Measurements from ENCODE around the gene CLMN. TPM values are rescaled to one million over a fixed set of nuclear protein-coding genes. Genes with fewer than 3 reads are reported as not detected.
A peak's percentile ranks its signal among the peaks of the same experiment; 100 is the strongest.

Gene CLMN
- total and polyA plus RNA-seq, 4 donors, result 4.5 to 33.5 (median 11.7) TPM

DNA sequence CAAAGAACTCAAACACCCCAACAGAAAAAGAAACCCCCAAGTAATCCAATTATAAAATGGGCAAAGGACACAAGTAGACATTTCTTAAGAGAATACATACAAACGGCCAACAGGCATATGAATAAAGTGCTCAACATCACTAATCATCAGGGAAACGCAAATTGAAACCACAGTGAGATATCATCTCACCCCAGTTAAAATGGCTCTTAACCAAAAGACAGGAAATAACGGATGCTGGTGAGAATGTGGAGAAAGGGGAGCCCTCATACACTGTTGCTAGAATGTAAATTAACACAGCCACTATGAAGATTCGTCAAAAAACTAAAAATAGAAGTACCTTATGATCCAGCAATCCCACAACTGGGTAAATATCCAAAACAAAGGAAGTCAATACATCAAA, 52.4 kb downstream of the CLMN start:
- TF ChIP-seq, protein P1, sequence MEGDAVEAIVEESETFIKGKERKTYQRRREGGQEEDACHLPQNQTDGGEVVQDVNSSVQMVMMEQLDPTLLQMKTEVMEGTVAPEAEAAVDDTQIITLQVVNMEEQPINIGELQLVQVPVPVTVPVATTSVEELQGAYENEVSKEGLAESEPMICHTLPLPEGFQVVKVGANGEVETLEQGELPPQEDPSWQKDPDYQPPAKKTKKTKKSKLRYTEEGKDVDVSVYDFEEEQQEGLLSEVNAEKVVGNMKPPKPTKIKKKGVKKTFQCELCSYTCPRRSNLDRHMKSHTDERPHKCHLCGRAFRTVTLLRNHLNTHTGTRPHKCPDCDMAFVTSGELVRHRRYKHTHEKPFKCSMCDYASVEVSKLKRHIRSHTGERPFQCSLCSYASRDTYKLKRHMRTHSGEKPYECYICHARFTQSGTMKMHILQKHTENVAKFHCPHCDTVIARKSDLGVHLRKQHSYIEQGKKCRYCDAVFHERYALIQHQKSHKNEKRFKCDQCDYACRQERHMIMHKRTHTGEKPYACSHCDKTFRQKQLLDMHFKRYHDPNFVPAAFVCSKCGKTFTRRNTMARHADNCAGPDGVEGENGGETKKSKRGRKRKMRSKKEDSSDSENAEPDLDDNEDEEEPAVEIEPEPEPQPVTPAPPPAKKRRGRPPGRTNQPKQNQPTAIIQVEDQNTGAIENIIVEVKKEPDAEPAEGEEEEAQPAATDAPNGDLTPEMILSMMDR (IDR thresholded peaks at IDR 0.05; ENCODE audit: control extremely low read depth, extremely low read depth), result no peak
- DNase-seq (no peak), ATAC-seq (ENCODE audit: insufficient read depth, low FRiP score) (no peak)
- Histone ChIP-seq H3K4me3 (no peak overlapping the region), H3K27me3 (ENCODE audit: control insufficient read depth in 3 of 3, insufficient read depth in 3 of 3, low read length in 2 of 3) (no peaks in the 10 kb centered on the region), H3K9me3 (ENCODE audit: control insufficient read depth in 4 of 4, insufficient read depth in 3 of 4, low read length in 3 of 4) (peaks cover 0 to 3% (median 0%) of the 10 kb centered on the region in 4 donors), H3K27ac (ENCODE audit: low read depth in 1 of 2, low read length in 1 of 2) (no peak overlapping the region), H3K9ac (ENCODE audit: insufficient read depth in 1 of 2, low read length in 2 of 2) (no peak overlapping the region), H3K4me1 (ENCODE audit: control insufficient read depth in 5 of 5, insufficient read depth in 5 of 5, low read length in 5 of 5) (peaks cover 6 to 12% (median 8%) of the 10 kb centered on the region in 5 donors), H3K36me3 (ENCODE audit: control insufficient read depth in 4 of 4, insufficient read depth in 4 of 4, low read length in 4 of 4) (no peaks in the 10 kb centered on the region)
- WGBS, 2 donors, result 29 to 50% methylated on average over 4 of the region's 4 CpGs

GRCh38 chr14:95265106-95266094, 54.3 kb downstream of the CLMN start:
- no peaks in the 10 kb centered on the region for H3K27me3 ChIP-seq (ENCODE audit: control insufficient read depth in 3 of 3, insufficient read depth in 3 of 3, low read length in 2 of 3)
- no peak overlapping the region for H3K4me3 ChIP-seq
- DNase-seq, result peak; percentile 56 to 79 (median 79)
- peaks cover 6 to 12% (median 10%) of the 10 kb centered on the region in 5 donors for H3K4me1 ChIP-seq (ENCODE audit: control insufficient read depth in 5 of 5, insufficient read depth in 5 of 5, low read length in 5 of 5)
- H3K9me3 ChIP-seq (ENCODE audit: control insufficient read depth in 4 of 4, insufficient read depth in 3 of 4, low read length in 3 of 4), result peaks cover 0 to 3% (median 0%) of the 10 kb centered on the region in 4 donors
- peak; percentile 85 for ATAC-seq (ENCODE audit: insufficient read depth, low FRiP score)
- H3K9ac ChIP-seq (ENCODE audit: insufficient read depth in 1 of 2, low read length in 2 of 2), result peak overlapping the region in 1 of 2 donors; percentile 32
- H3K36me3 ChIP-seq (ENCODE audit: control insufficient read depth in 4 of 4, insufficient read depth in 4 of 4, low read length in 4 of 4), result no peaks in the 10 kb centered on the region
- WGBS, 2 donors, result 46 to 58% methylated on average over 12 of the region's 12 CpGs
- H3K27ac ChIP-seq (ENCODE audit: low read depth in 1 of 2, low read length in 1 of 2), result peak overlapping the region; percentile 17 to 74
- TF ChIP-seq, protein P1 (IDR thresholded peaks at IDR 0.05; ENCODE audit: control extremely low read depth, extremely low read depth), result no peak

DNA sequence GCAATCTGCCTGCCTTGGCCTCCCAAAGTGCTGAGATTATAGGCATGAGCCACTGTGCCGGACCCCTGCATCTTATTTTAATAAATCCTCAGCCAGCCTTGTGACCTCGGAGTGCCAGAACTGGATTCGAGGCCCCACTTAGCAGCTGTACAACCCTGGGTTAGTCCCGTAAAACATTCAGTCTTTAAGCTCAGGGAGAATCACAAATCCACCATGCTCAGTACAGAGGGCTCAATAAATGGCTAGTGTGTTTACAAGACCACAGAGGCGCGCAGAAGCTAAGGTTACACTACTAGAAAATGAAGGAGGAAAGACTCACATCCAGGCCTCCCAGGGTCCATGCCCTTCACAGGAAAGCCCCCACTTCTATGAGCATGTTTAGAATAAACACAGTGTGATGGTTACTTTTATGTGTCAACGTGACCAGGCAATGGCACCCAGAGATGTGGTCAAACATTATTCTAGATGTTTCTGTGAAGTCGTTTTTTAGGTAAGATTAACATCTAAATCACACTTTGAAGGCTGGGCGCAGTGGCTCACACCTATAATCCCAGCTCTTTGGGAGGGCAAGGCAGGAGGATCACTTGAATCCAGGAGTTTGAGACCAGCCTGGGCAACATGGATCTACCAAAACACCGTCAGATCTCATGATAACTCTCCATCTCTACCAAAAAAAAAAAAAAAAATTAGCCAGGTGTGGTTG, 55.3 kb downstream of the CLMN start:
- ATAC-seq (ENCODE audit: insufficient read depth, low FRiP score) (no peak), DNase-seq (no peak)
- Histone ChIP-seq H3K9ac (ENCODE audit: insufficient read depth in 1 of 2, low read length in 2 of 2) (no peak overlapping the region), H3K4me3 (no peak overlapping the region), H3K27me3 (ENCODE audit: control insufficient read depth in 3 of 3, insufficient read depth in 3 of 3, low read length in 2 of 3) (no peaks in the 10 kb centered on the region), H3K36me3 (ENCODE audit: control insufficient read depth in 4 of 4, insufficient read depth in 4 of 4, low read length in 4 of 4) (no peaks in the 10 kb centered on the region), H3K4me1 (ENCODE audit: control insufficient read depth in 5 of 5, insufficient read depth in 5 of 5, low read length in 5 of 5) (peaks cover 6 to 12% (median 10%) of the 10 kb centered on the region in 5 donors), H3K27ac (ENCODE audit: low read depth in 1 of 2, low read length in 1 of 2) (peak overlapping the region in 1 of 2 donors; percentile 74), H3K9me3 (ENCODE audit: control insufficient read depth in 4 of 4, insufficient read depth in 3 of 4, low read length in 3 of 4) (peaks cover 0 to 3% (median 0%) of the 10 kb centered on the region in 4 donors)
- WGBS, 2 donors, result 84 to 89% methylated on average over 10 of the region's 10 CpGs
- TF ChIP-seq, protein P1 (IDR thresholded peaks at IDR 0.05; ENCODE audit: control extremely low read depth, extremely low read depth), result no peak

Measured in lung (tissue), 12 donors.